ENCODE data around the gene VWA5A.

GRCh38 chr11:124081483-124081882 lies 33.8 kb upstream of the VWA5A start:
- TF ChIP-seq CTCF (IDR thresholded peaks at IDR 0.05) = no peak
- TF ChIP-seq POLR2AphosphoS5 (IDR thresholded peaks at IDR 0.05) = no peak
